ENCODE results near the gene MYH7. TPM values are rescaled to one million over a fixed set of nuclear protein-coding genes. Genes with fewer than 3 reads are reported as not detected.

MYH7 gene
- 1 to 10 TPM in 3 of 4 donors, under 1 TPM in 1; 0.37 to 8.6 (median 2.6) TPM for polyA plus RNA-seq
- long read RNA-seq, donor 1, result 0 reads
- long read RNA-seq, donor 2, result 0 reads
- long read RNA-seq, donor 3, result 0 reads
- long read RNA-seq, donor 4, result 0 reads
- long read RNA-seq, donor 5, result 0 reads
- long read RNA-seq, donor 6, result 0 reads
- long read RNA-seq, donor 7, result 0 reads
- long read RNA-seq, donor 8, result 0 reads
- long read RNA-seq, donor 9, result 0 reads
- long read RNA-seq, donor 10, result 0 reads

GRCh38 chr14:23435543-23436326 is at the start of gene MYH7:
Gene MYH7 (minus strand): TSS chr14:23435660. CDS start chr14:23433732, 1,928 bp downstream.
- Histone ChIP-seq H3K4me1 (ENCODE audit: control insufficient read depth in 3 of 3, insufficient read depth in 2 of 3, low read depth in 1 of 3, low read length in 2 of 3) (peaks cover 0 to 18% (median 0%) of the 10 kb centered on the region in 3 donors), H3K27me3 (ENCODE audit: control insufficient read depth in 3 of 3, insufficient read depth in 3 of 3, low read length in 3 of 3) (peaks cover 0 to 7% (median 0%) of the 10 kb centered on the region in 3 donors), H3K27ac (ENCODE audit: low read depth in 1 of 3, low read length in 2 of 3) (peak within 1 kb of the TSS in 1 of 3 donors; percentile 1), H3K4me3 (ENCODE audit: low read depth in 1 of 3, low read length in 3 of 3) (no peak within 1 kb of the TSS), H3K9me3 (ENCODE audit: control insufficient read depth in 2 of 2, insufficient read depth in 1 of 2, low read depth in 1 of 2, low read length in 1 of 2) (no peaks in the 10 kb centered on the region), H3K36me3 (ENCODE audit: control insufficient read depth in 3 of 3, insufficient read depth in 2 of 3, low read depth in 1 of 3, low read length in 3 of 3) (no peaks in the 10 kb centered on the region)
- 53 to 63% (median 60%) methylated on average over 10 of the region's 10 CpGs for WGBS, 3 donors
- DNase-seq, result no peak
- FAIRE-seq, result no peak

- H3K27me3 ChIP-seq (ENCODE audit: control insufficient read depth in 3 of 3, insufficient read depth in 3 of 3, low read length in 3 of 3), result no peaks in the 10 kb centered on the region
- DNase-seq, result peak in 1 of 2 donors; percentile 11
- no peaks in the 10 kb centered on the region for H3K9me3 ChIP-seq (ENCODE audit: control insufficient read depth in 2 of 2, insufficient read depth in 1 of 2, low read depth in 1 of 2, low read length in 1 of 2)
- H3K27ac ChIP-seq (ENCODE audit: low read depth in 1 of 3, low read length in 2 of 3), result no peak overlapping the region
- no peak overlapping the region for H3K4me3 ChIP-seq (ENCODE audit: low read depth in 1 of 3, low read length in 3 of 3)
- H3K4me1 ChIP-seq (ENCODE audit: control insufficient read depth in 3 of 3, insufficient read depth in 2 of 3, low read depth in 1 of 3, low read length in 2 of 3), result peaks cover 0 to 9% (median 0%) of the 10 kb centered on the region in 3 donors
- WGBS, 3 donors, result 60 to 67% (median 62%) methylated on average over 9 of the region's 9 CpGs
- FAIRE-seq, result no peak
- peaks cover 0 to 23% (median 2%) of the 10 kb centered on the region in 3 donors for H3K36me3 ChIP-seq (ENCODE audit: control insufficient read depth in 3 of 3, insufficient read depth in 2 of 3, low read depth in 1 of 3, low read length in 3 of 3)
These were observed 47.9 kb upstream of the MYH7 start for GRCh38 chr14:23483236-23483854.

- DNase-seq, result no peak
- no peak for FAIRE-seq
- Histone ChIP-seq H3K36me3 (ENCODE audit: control insufficient read depth in 3 of 3, insufficient read depth in 2 of 3, low read depth in 1 of 3, low read length in 3 of 3) (peaks cover 0 to 22% (median 2%) of the 10 kb centered on the region in 3 donors), H3K27me3 (ENCODE audit: control insufficient read depth in 3 of 3, insufficient read depth in 3 of 3, low read length in 3 of 3) (no peaks in the 10 kb centered on the region), H3K9me3 (ENCODE audit: control insufficient read depth in 2 of 2, insufficient read depth in 1 of 2, low read depth in 1 of 2, low read length in 1 of 2) (no peaks in the 10 kb centered on the region), H3K4me3 (ENCODE audit: low read depth in 1 of 3, low read length in 3 of 3) (no peak overlapping the region), H3K4me1 (ENCODE audit: control insufficient read depth in 3 of 3, insufficient read depth in 2 of 3, low read depth in 1 of 3, low read length in 2 of 3) (peaks cover 0 to 9% (median 0%) of the 10 kb centered on the region in 3 donors), H3K27ac (ENCODE audit: low read depth in 1 of 3, low read length in 2 of 3) (no peak overlapping the region)
These were observed 47.3 kb upstream of the MYH7 start for GRCh38 chr14:23482823-23483148.

GRCh38 chr14:23481979-23482822 is 46.7 kb upstream of the MYH7 start:
- Histone ChIP-seq H3K27me3 (ENCODE audit: control insufficient read depth in 3 of 3, insufficient read depth in 3 of 3, low read length in 3 of 3) (no peaks in the 10 kb centered on the region), H3K36me3 (ENCODE audit: control insufficient read depth in 3 of 3, insufficient read depth in 2 of 3, low read depth in 1 of 3, low read length in 3 of 3) (peaks cover 4 to 26% (median 8%) of the 10 kb centered on the region in 3 donors), H3K9me3 (ENCODE audit: control insufficient read depth in 2 of 2, insufficient read depth in 1 of 2, low read depth in 1 of 2, low read length in 1 of 2) (no peaks in the 10 kb centered on the region), H3K4me3 (ENCODE audit: low read depth in 1 of 3, low read length in 3 of 3) (no peak overlapping the region), H3K27ac (ENCODE audit: low read depth in 1 of 3, low read length in 2 of 3) (no peak overlapping the region), H3K4me1 (ENCODE audit: control insufficient read depth in 3 of 3, insufficient read depth in 2 of 3, low read depth in 1 of 3, low read length in 2 of 3) (peaks cover 0 to 9% (median 0%) of the 10 kb centered on the region in 3 donors)
- FAIRE-seq (no peak), DNase-seq (no peak)
- WGBS, 3 donors, result 64 to 79% (median 77%) methylated on average over 7 of the region's 7 CpGs

- DNase-seq, result peak in 1 of 2 donors; percentile 39
- WGBS, 3 donors, result 67 to 80% (median 76%) methylated on average over 3 of the region's 3 CpGs
These were observed 46.0 kb upstream of the MYH7 start for GRCh38 chr14:23481362-23481970.

GRCh38 chr14:23478109-23478759 is 42.8 kb upstream of the MYH7 start:
- H3K36me3 ChIP-seq (ENCODE audit: control insufficient read depth in 3 of 3, insufficient read depth in 2 of 3, low read depth in 1 of 3, low read length in 3 of 3), result peaks cover 18 to 29% (median 21%) of the 10 kb centered on the region in 3 donors
- peak; percentile 92 for FAIRE-seq
- H3K4me1 ChIP-seq (ENCODE audit: control insufficient read depth in 3 of 3, insufficient read depth in 2 of 3, low read depth in 1 of 3, low read length in 2 of 3), result peaks cover 0 to 9% (median 0%) of the 10 kb centered on the region in 3 donors
- H3K4me3 ChIP-seq (ENCODE audit: low read depth in 1 of 3, low read length in 3 of 3), result no peak overlapping the region
- no peaks in the 10 kb centered on the region for H3K27me3 ChIP-seq (ENCODE audit: control insufficient read depth in 3 of 3, insufficient read depth in 3 of 3, low read length in 3 of 3)
- WGBS, 3 donors, result 32 to 43% (median 42%) methylated on average over 5 of the region's 5 CpGs
- H3K9me3 ChIP-seq (ENCODE audit: control insufficient read depth in 2 of 2, insufficient read depth in 1 of 2, low read depth in 1 of 2, low read length in 1 of 2), result no peaks in the 10 kb centered on the region
- peak overlapping the region in 1 of 3 donors; percentile 76 for H3K27ac ChIP-seq (ENCODE audit: low read depth in 1 of 3, low read length in 2 of 3)
- DNase-seq, result peak; percentile 74 to 82

More at GRCh38 chr14:23481362-23481970, 46.0 kb upstream of the MYH7 start:
- H3K4me1 ChIP-seq (ENCODE audit: control insufficient read depth in 3 of 3, insufficient read depth in 2 of 3, low read depth in 1 of 3, low read length in 2 of 3), result peaks cover 0 to 9% (median 0%) of the 10 kb centered on the region in 3 donors
- H3K27me3 ChIP-seq (ENCODE audit: control insufficient read depth in 3 of 3, insufficient read depth in 3 of 3, low read length in 3 of 3), result no peaks in the 10 kb centered on the region
- no peak overlapping the region for H3K27ac ChIP-seq (ENCODE audit: low read depth in 1 of 3, low read length in 2 of 3)
- no peaks in the 10 kb centered on the region for H3K9me3 ChIP-seq (ENCODE audit: control insufficient read depth in 2 of 2, insufficient read depth in 1 of 2, low read depth in 1 of 2, low read length in 1 of 2)
- FAIRE-seq, result no peak
- H3K36me3 ChIP-seq (ENCODE audit: control insufficient read depth in 3 of 3, insufficient read depth in 2 of 3, low read depth in 1 of 3, low read length in 3 of 3), result peaks cover 9 to 25% (median 13%) of the 10 kb centered on the region in 3 donors
- H3K4me3 ChIP-seq (ENCODE audit: low read depth in 1 of 3, low read length in 3 of 3), result no peak overlapping the region

GRCh38 chr14:23470947-23471346 is 35.5 kb upstream of the MYH7 start:
- WGBS, 3 donors, result 88 to 91% (median 88%) methylated on average over 1 of the region's 1 CpG
- H3K4me3 ChIP-seq (ENCODE audit: low read depth in 1 of 3, low read length in 3 of 3), result no peak overlapping the region
- peaks cover 3 to 22% (median 18%) of the 10 kb centered on the region in 3 donors for H3K36me3 ChIP-seq (ENCODE audit: control insufficient read depth in 3 of 3, insufficient read depth in 2 of 3, low read depth in 1 of 3, low read length in 3 of 3)
- FAIRE-seq, result no peak
- H3K27ac ChIP-seq (ENCODE audit: low read depth in 1 of 3, low read length in 2 of 3), result no peak overlapping the region
- no peaks in the 10 kb centered on the region for H3K27me3 ChIP-seq (ENCODE audit: control insufficient read depth in 3 of 3, insufficient read depth in 3 of 3, low read length in 3 of 3)
- DNase-seq, result no peak
- peaks cover 0 to 4% (median 0%) of the 10 kb centered on the region in 3 donors for H3K4me1 ChIP-seq (ENCODE audit: control insufficient read depth in 3 of 3, insufficient read depth in 2 of 3, low read depth in 1 of 3, low read length in 2 of 3)
- no peaks in the 10 kb centered on the region for H3K9me3 ChIP-seq (ENCODE audit: control insufficient read depth in 2 of 2, insufficient read depth in 1 of 2, low read depth in 1 of 2, low read length in 1 of 2)

Data from small intestine (tissue), 16 donors.